AG04449 (cell line): ENCODE measurements around the gene RPGR.

Experiments
- CTCF ChIA-PET: fragments of 350-600 bp; formaldehyde crosslinking; extraction: SDS; loops from one replicate; lab custom pipeline; 2021; ENCODE audit warnings: antibody characterized with exemption; lab: Yijun Ruan, JAX
- POLR2A ChIA-PET: fragments of 400-600, 350-600 bp; formaldehyde crosslinking; extraction: SDS; loops from one replicate; lab custom pipeline; 2020; ENCODE audit warnings: antibody characterized with exemption, inconsistent platforms; lab: Yijun Ruan, JAX
- DNase-seq: peaks from one replicate; pipeline ENCODE4 v3.0.0-alpha.2; 2010; ENCODE audit warnings: low read depth, low spot score
- H3K4me3 ChIP-seq: 2 replicates; pipeline ENCODE4 v1.5.1; 2011; ENCODE audit warnings: low read depth, mild to moderate bottlenecking, control low read depth, low read length
- CTCF ChIP-seq: IDR thresholded peaks from one replicate; pipeline ENCODE4 v1.5.1; 2011; ENCODE audit warnings: mild to moderate bottlenecking, moderate library complexity, low read length, control low read depth, inconsistent platforms; ENCODE audit not compliant: insufficient read depth; ENCODE audit errors: missing control alignments

RPGR gene

DNA sequence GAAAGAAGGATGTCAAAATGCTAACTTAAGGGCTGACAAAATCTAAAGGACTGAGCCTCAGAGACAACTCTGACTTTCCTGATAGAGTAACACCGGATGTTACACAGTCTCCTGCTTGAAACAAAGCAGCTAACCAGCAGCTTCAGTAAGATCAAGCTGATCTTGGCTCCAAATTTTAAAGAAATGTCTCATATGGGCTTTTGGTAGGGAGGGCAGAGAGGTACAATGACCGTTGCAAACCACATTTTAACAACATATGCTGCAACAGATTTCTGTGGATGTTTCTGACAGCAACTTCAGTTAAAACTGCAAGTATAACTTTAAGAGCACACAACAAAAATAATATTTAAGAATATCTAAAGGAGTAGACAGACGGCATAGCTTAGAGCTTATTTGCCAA, 9.1 kb downstream of the RPGR start:
- ChIA-PET POLR2A (no interaction called here), CTCF (interaction anchor here (1.7 kb wide), 1 partner anchor 9 kb away, joined by 9 read pairs; the partner anchor contains the start of gene RPGR)
- TF ChIP-seq CTCF: no peak
- no peak for DNase-seq
- H3K4me3 ChIP-seq: no peak overlapping the region

- no peak overlapping the region for H3K4me3 ChIP-seq
- ChIA-PET POLR2A (no interaction called here), CTCF (no interaction called here)
- DNase-seq: no peak
- no peak for TF ChIP-seq CTCF
Observed at GRCh38 chrX:38315186-38315585, 12.1 kb downstream of the RPGR start.

- no peak overlapping the region for H3K4me3 ChIP-seq
- DNase-seq: no peak
- POLR2A ChIA-PET: interaction anchor here (2.0 kb wide), 1 partner anchor 14 kb away, joined by 7 read pairs; the partner anchor contains the start of gene RPGR
- CTCF ChIA-PET: no interaction called here
- no peak for TF ChIP-seq CTCF
Observed at GRCh38 chrX:38313190-38313589, 14.1 kb downstream of the RPGR start.

DNA sequence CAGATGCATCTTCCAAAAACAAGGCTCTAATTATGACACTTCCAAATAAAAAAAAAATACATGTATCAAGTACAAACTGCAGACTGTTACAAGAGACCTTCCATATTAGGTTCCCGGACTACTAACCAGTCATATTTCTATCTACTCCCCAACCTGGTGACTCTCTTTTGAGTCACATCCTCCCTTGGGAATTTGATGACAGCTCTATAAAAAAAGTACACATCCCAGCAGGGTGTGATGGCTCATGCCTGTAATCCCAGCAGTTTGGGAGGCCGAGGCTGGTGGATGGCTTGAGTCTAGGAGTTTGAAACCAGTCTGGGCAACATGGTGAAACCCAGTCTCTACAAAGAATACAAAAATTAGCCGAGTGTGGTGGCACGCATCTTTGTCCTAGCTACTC, 14.9 kb downstream of the RPGR start:
- no peak overlapping the region for H3K4me3 ChIP-seq
- TF ChIP-seq CTCF: no peak
- no peak for DNase-seq
- POLR2A ChIA-PET: interaction anchor here (2.0 kb wide), 1 partner anchor 15 kb away, joined by 7 read pairs; the partner anchor contains the start of gene RPGR
- CTCF ChIA-PET: no interaction called here

DNA sequence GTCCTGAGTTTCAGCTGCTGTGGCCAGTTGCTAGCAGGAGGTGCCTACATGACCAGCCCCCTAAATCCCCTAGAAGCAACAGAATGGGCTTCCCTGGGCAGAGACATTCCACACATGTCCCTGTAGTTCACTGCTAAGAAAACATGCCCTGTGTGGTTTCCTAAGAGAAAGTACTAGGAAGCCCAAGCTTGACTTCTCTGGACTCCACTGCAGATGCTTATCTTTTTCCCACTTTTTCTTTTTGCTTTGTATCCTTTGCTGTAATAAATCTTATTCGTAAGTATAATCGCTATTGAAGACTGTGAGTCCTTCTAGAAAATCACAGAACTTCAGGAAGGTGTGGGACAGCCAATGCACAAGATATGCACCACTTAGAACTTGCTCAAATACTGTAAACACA, 15.6 kb downstream of the RPGR start:
- ChIA-PET CTCF (interaction anchor here (1.2 kb wide), 1 partner anchor 16 kb away, joined by 4 read pairs; the partner anchor contains the start of gene RPGR), POLR2A (interaction anchor here (2.0 kb wide), 1 partner anchor 15 kb away, joined by 7 read pairs; the partner anchor contains the start of gene RPGR)
- no peak for TF ChIP-seq CTCF
- DNase-seq: no peak
- no peak overlapping the region for H3K4me3 ChIP-seq

DNA sequence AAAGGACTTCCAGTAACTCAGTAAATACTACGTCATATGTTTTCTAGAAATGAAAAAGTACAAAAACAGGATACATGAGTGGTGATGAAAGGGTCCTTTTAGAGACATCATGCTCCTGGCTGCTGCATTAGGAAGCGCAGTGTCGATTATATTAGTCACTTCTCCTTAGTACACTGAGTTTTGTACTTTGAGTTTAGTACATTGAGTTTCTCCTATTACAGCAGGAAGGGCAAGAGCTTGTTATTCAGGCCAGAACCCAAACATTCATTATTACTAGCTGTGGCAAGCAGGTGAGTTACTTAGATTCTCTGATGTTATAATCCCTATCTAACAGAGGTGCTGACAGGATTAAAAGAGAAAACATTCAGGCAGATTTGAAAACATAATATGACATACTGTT, 21.3 kb downstream of the RPGR start:
- no peak for DNase-seq
- no peak for TF ChIP-seq CTCF
- ChIA-PET POLR2A (no interaction called here), CTCF (interaction anchor here (0.7 to 1.4 kb wide), 2 partner anchors 12 to 21 kb away, joined by 3 read pairs; partner anchors contain the start of gene RPGR)
- H3K4me3 ChIP-seq: no peak overlapping the region
